Measurements from ENCODE around the gene DNAJC15. TPM values are rescaled to one million over a fixed set of nuclear protein-coding genes. Genes with fewer than 3 reads are reported as not detected.

The DNAJC15 gene
- total and polyA plus RNA-seq, 2 of the 4 experiments (the other 2 are of a cell fraction) = 7.0 to 22.0 TPM

DNA sequence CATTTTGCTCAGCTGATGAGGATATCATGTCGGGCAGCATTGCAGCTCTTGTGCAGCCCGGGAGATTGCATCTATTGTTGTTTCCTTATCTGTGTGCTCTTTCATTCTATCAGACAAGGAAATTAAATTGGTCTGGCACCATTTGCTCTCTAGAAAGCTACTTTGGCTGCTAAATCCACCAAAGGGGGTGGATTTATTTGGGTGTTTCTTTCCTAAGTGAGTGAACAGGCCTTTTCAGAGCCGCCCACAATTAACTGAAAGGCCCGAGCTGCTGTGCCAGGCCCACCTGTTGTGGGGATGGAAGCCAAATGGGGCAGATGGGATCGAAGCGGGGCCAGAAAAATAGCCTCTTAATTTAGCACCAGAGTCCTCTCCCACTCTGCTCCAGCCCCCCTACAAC, 99.4 kb downstream of the DNAJC15 start:
- Histone ChIP-seq H3K23ac (ENCODE audit: low read depth, low read length) (no peak overlapping the region), H3K79me1 (ENCODE audit: low read depth in 1 of 2, low read length in 2 of 2) (no peaks in the 10 kb centered on the region), H2BK5ac (ENCODE audit: low read depth, low read length, poor library complexity, severe bottlenecking) (no peak overlapping the region), H3K9ac (ENCODE audit: low read depth, low read length) (no peak overlapping the region), H2BK120ac (ENCODE audit: low read depth, low read length) (no peak overlapping the region), H4K91ac (ENCODE audit: insufficient read depth, low read depth, low read length) (no peak overlapping the region), H3K9me3 (ENCODE audit: control insufficient read depth, insufficient read depth, low read length) (no peaks in the 10 kb centered on the region), H3K9me1 (ENCODE audit: insufficient read depth, low read length) (0 out of 2 replicates have a peak, but pooled peaks cover 3% of the 10 kb centered on the region), H4K20me1 (ENCODE audit: insufficient read depth, low read length) (no peaks in the 10 kb centered on the region), H3K4ac (ENCODE audit: low read depth, low read length) (no peak overlapping the region), H3K18ac (ENCODE audit: low read depth, low read length) (no peak overlapping the region), H4K8ac (ENCODE audit: low read depth in 2 of 2, low read length in 2 of 2) (no peak overlapping the region), H3K4me1 (ENCODE audit: control insufficient read depth, insufficient read depth, low read length) (no peaks in the 10 kb centered on the region), H2AK5ac (ENCODE audit: low read depth, low read length) (no peak overlapping the region), H3K14ac (replicated peaks; ENCODE audit: low read depth, low read length) (no peak overlapping the region), H2BK15ac (ENCODE audit: low read depth, low read length) (no peak overlapping the region), H2BK20ac (ENCODE audit: low read depth, low read length) (no peak overlapping the region), H3K4me2 (ENCODE audit: low read depth, low read length) (no peak overlapping the region), H3K27ac (ENCODE audit: insufficient read depth, low read length) (no peak overlapping the region), H3K27me3 (ENCODE audit: control insufficient read depth, insufficient read depth, low read length) (no peaks in the 10 kb centered on the region), H2AFZ (replicated peaks; ENCODE audit: low read length, poor library complexity) (no peak overlapping the region), H2AK9ac (replicated peaks; ENCODE audit: low read depth, low read length, poor library complexity) (no peak overlapping the region), H3K36me3 (ENCODE audit: control insufficient read depth, insufficient read depth, low read length) (no peaks in the 10 kb centered on the region), H3K4me3 (ENCODE audit: insufficient read depth, low read depth, low read length) (no peak overlapping the region), H3K56ac (ENCODE audit: extremely low read depth, insufficient read depth, low read length) (no peak overlapping the region), H4K5ac (ENCODE audit: low read depth, low read length) (no peak overlapping the region)
- CTCF ChIA-PET = no interaction called here
- POLR2A ChIA-PET (ENCODE audit: unreplicated experiment) = interaction anchor here (0.6 kb wide), 1 partner anchor 44 kb away, joined by 7 read pairs; no protein-coding TSS in a partner anchor
- ATAC-seq (ENCODE audit: low read depth) (no peak), DNase-seq (no peak)
- in situ Hi-C loops (cut with MboI; ENCODE audit: low sequenced_read_pairs) (no loop called here), intact Hi-C loops (cut with micrococcal nuclease) (no loop called here), dilution Hi-C loops (cut with HindIII; ENCODE audit: low sequenced_read_pairs, unreplicated experiment) (no loop called here)
- BruUV-seq (replicated peaks) = no TSS peak
- WGBS, 2 experiments (ENCODE audit: extremely low coverage in 2 of 2, insufficient read length in 1 of 2) = no CpG with 5 or more reads among the region's 6 CpGs
- TF ChIP-seq MAZ (IDR thresholded peaks at IDR 0.05; ENCODE audit: borderline replicate concordance, low read depth, low read length) = no peak
